Stimulated activated CD4-positive, alpha-beta T cell treated with anti-CD3 and anti-CD28 coated beads, Interleukin-15, amount 100 ng/mL, for 48 hours (primary cell): ENCODE measurements around the gene TRAIP.
A peak's percentile ranks its signal among the peaks of the same experiment; 100 is the strongest.
"Not testable (repeated sequence)": the region's sequence is repeated elsewhere in the genome, so short reads cannot be mapped to it uniquely, and the experiment has no call there.

ENCODE experiments used
- DNase-seq, 2 donors: peaks; one replicate each; pipeline ENCODE4 v3.0.0-alpha.2; 2020; ENCODE audit warnings: low read depth in 2 of 2

TRAIP gene

GRCh38 chr3:49792371-49793150 lies 63.8 kb downstream of the TRAIP start:
- no peak for DNase-seq

- DNase-seq: no peak
Measured at GRCh38 chr3:49791571-49791970, 64.8 kb downstream of the TRAIP start.

GRCh38 chr3:49790626-49791411 lies 65.5 kb downstream of the TRAIP start:
- DNase-seq: no peak

GRCh38 chr3:49788056-49788455 lies 68.3 kb downstream of the TRAIP start:
- no peak for DNase-seq

DNA sequence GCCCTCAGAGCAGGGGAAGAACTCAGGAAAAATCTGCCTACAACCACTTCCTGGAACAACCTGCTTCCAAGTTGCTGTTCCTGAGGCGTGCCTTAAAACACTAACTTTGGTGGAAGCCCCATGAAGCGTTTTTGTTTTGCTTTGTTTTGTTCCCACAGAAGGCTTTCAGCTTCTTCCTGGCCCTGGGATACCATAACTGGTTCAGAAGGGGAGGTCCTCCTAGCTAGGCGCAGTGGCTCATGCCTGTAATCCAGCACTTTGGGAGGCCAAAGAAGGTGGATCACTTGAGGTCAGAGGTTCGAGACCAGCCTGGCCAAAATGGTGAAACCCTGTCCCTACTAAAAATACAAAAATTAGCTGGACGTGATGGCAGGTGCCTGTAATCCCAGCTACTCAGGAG lies 68.8 kb downstream of the TRAIP start:
- no peak for DNase-seq

- no peak for DNase-seq
Measured at GRCh38 chr3:49787182-49787464, 69.2 kb downstream of the TRAIP start.

- DNase-seq: peak; percentile 100
Measured at GRCh38 chr3:49786357-49787181, 69.8 kb downstream of the TRAIP start, which contains the start of gene IP6K1. Gene IP6K1 (minus strand): TSS chr3:49786542. CDS start chr3:49748040, 38,502 bp downstream.

DNA sequence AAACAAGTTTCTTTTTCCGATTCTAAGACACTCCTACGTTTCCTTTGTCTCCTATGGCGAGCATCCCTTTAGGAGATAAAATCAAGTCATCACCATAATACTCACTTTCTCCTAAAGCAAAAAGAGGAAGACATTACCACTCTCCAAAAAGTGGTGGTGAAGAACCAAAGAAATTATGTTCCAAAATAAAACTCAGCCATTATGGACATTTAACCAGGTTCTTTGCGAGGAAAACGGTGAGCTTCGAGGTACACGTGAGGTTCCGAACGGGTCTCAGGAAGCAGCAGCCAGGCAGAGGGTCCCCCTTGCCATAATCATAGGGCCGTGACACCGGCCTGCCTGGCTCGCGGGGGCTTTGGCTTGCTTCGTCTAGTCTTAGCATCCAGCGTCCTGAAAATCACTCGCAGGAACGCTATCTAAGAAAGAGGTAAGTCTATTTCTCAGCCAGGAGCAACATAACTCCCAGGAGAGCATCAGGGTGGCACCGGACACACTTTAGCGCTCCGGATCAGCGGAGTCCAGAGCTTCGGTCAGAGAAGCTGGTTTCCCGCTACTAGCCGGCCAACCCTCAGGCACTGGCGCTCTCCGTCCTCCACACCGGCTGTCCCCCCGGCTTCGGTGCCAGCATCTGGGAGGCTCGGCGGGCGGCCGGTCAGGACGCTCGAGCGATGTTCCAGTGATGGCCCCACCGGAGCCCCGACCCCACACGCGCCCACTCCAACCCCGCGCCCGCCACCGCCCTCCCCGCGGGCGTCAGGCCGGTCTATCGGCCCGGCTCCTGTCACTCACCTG lies 70.6 kb downstream of the TRAIP start:
- peak in 1 of 2 donors; percentile 11 for DNase-seq

DNA sequence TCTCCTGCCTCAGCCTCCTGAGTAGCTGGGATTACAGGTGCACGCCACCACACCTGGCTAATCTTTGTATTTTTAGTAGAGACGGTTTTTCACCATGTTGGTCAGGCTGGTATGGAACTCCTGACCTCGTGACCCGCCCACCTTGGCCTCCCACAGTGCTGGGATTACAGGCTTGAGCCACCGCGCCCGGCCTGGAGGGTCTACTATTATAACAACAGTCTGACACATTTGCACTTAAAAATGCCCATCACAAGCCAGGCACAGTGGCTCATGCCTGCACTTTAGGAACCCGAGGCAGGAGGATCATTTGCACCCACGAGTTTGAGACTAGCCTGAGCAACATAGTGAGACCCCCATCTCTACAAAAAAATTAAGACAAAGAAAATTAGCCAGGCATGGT lies 74.1 kb downstream of the TRAIP start:
- DNase-seq: not testable (repeated sequence)

DNA sequence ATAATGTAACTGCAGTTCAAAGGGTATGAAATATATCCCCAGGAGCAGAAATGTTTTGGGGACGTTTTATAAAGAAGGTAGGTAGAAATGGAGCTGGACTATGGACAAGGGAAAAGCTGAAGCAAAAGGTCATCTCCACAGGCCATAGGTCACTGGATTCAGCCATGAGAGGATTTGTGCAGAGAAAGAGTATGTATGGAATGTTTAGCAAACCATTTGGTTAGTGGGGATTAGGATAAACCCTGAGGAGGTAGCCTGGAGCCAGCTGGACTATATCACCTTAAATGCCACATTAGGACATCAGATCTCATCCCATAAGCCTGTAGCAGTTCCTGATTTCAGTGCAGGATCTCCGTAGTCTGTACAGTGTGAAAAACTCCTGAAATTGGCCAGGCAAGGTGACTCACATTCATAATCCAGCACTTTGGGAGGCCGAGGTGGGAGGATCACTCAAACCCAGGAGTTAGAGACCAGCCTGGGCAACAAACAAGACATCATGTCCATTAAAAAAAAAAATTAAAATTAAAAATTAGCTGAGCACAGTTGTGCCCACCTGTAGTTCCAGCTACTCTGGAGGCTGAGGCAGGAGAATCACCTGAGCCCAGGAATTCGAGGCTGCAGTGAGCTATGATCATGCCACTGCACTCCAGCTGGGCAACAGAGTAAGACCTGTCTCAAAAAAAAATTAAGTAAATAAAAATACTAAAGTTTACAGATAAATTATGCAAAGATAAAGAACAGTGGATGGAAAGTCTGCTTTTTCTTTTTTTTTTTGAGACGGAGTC lies 74.8 kb downstream of the TRAIP start:
- no peak for DNase-seq

GRCh38 chr3:49780975-49781365 lies 75.4 kb downstream of the TRAIP start:
- not testable (repeated sequence) for DNase-seq

DNA sequence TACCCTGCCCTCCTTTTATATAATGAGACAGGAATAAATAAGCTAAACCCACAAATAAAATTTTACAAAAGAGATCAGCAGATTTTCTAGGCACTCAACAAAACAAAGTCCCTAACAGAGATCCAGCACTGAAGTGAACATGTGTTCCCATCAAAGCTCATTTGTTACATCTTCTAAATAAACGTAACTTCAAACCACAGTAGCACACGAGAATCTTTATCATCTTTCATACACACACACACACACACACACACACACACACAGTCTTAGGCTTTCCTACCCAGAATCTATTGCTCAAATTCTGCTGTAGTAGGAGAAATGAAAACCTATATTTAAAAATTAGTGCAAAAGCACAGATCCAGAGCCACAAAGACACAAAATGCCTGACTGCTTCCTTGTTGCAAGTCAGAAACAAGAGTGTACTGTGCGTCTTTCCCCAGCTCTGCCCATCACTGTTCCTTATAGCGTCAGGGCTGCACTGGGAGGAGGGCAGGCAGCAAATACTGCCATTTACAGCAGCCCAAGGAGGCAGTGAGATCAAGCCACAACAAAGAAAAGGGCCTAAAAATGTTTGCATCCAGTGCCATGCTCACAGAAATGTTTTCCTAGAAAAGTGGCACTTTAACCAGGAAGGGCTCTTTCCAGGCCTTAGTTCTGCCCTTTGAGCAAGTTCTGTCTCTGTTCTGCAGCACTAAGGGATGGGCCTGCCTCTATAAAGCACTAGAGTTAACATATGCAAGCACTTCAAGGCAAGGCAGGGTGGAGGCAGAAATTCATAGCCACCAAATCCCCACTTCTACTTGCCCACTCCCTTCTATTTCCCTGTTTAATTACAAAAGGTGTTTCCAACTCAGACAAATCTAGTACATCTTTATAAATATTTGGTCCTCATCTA lies 76.0 kb downstream of the TRAIP start:
- no peak for DNase-seq

GRCh38 chr3:49779358-49780079 lies 76.8 kb downstream of the TRAIP start:
- no peak for DNase-seq
